Progenitor cell of endocrine pancreas (in vitro differentiated cells): ENCODE data around the gene MCRS1. TPM values are rescaled to one million over a fixed set of nuclear protein-coding genes. Genes with fewer than 3 reads are reported as not detected.
A peak's percentile ranks its signal among the peaks of the same experiment; 100 is the strongest.

Source experiments
- DNase-seq: peaks from one replicate; pipeline ENCODE4 v3.0.0; 2021; ENCODE audit warnings: low spot score; ENCODE audit not compliant: unreplicated experiment
- H3K27ac Mint-ChIP-seq: 2 replicates; pipeline ENCODE4 v1.8.0; 2021; ENCODE audit warnings: mild to moderate bottlenecking, moderate library complexity, mixed read lengths
- H3K27me3 Mint-ChIP-seq: 2 replicates; pipeline ENCODE4 v1.8.0; 2021; ENCODE audit warnings: mixed read lengths
- H3K36me3 Mint-ChIP-seq: 2 replicates; pipeline ENCODE4 v1.8.0; 2022; ENCODE audit warnings: mixed read lengths; ENCODE audit not compliant: insufficient read depth
- H3K4me1 Mint-ChIP-seq: 2 replicates; pipeline ENCODE4 v1.8.0; 2021; ENCODE audit warnings: low read depth, mixed read lengths
- H3K4me3 Mint-ChIP-seq: 2 replicates; pipeline ENCODE4 v1.8.0; 2021; ENCODE audit warnings: low read depth, mild to moderate bottlenecking, moderate library complexity, mixed read lengths
- H3K9me3 Mint-ChIP-seq: 2 replicates; pipeline ENCODE4 v1.8.0; 2021; ENCODE audit warnings: low read depth, mixed read lengths
- total RNA-seq: library from RNA; stranded (reverse); gene quantifications from 2 replicates; pipeline ENCODE4 v1.2.1, GENCODE V29; 2021
- TF ChIP-seq, protein P1 (sequence below): fragments of 200-600 bp; sonication (generic); IDR thresholded peaks from one replicate; pipeline ENCODE4 v1.5.0; 2021; ENCODE audit warnings: antibody characterized with exemption, mild to moderate bottlenecking; ENCODE audit not compliant: unreplicated experiment

MCRS1 gene
- total RNA-seq, 1 donor from 2014 or later: 92.6 TPM

DNA sequence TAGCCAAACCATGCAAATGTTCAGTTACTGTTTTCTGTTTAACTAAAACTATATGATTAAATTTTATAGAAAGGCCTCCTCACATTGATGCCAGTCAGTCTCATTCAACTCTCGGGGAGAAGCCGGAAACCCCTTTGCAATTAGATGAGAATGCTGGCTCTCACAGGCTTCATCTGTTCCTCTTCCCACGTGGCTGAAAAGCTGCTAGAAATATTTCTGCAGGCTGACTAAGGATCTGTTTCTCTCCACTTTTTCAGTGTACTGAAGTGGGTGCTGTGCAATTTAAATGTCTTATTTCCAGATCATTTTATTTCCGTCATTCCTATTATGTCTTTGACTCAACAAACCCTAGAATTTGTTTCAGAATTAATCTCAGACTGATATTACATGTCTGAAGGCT is 46.6 kb downstream of the MCRS1 start:
- H3K27ac Mint-ChIP-seq: no peak overlapping the region
- no peak overlapping the region for H3K4me3 Mint-ChIP-seq
- DNase-seq: no peak
- no peaks in the 10 kb centered on the region for H3K9me3 Mint-ChIP-seq
- TF ChIP-seq, protein P1, sequence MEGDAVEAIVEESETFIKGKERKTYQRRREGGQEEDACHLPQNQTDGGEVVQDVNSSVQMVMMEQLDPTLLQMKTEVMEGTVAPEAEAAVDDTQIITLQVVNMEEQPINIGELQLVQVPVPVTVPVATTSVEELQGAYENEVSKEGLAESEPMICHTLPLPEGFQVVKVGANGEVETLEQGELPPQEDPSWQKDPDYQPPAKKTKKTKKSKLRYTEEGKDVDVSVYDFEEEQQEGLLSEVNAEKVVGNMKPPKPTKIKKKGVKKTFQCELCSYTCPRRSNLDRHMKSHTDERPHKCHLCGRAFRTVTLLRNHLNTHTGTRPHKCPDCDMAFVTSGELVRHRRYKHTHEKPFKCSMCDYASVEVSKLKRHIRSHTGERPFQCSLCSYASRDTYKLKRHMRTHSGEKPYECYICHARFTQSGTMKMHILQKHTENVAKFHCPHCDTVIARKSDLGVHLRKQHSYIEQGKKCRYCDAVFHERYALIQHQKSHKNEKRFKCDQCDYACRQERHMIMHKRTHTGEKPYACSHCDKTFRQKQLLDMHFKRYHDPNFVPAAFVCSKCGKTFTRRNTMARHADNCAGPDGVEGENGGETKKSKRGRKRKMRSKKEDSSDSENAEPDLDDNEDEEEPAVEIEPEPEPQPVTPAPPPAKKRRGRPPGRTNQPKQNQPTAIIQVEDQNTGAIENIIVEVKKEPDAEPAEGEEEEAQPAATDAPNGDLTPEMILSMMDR: no peak
- peaks cover 38% of the 10 kb centered on the region for H3K36me3 Mint-ChIP-seq
- peaks cover 22% of the 10 kb centered on the region for H3K4me1 Mint-ChIP-seq
- no peaks in the 10 kb centered on the region for H3K27me3 Mint-ChIP-seq

DNA sequence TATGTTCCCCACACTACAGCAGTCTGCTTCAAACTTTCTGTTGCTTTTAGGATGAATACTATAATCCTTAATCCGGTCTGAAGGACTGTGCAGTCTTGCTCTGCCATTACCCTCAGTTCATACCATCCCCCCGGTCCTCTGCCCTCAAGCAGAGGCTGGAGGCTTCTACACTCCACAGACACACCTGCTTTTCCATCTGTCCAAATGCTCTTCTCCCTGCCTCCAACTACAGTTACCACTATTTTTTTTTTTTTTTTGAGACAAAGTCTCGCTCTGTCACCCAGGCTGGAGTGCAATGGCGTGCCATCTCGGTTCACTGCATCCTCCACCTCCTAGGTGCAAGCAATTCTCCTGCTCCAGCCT is 48.4 kb downstream of the MCRS1 start:
- no peak overlapping the region for H3K4me3 Mint-ChIP-seq
- DNase-seq: no peak
- no peaks in the 10 kb centered on the region for H3K27me3 Mint-ChIP-seq
- TF ChIP-seq, protein P1: no peak
- H3K4me1 Mint-ChIP-seq: peaks cover 33% of the 10 kb centered on the region
- H3K36me3 Mint-ChIP-seq: peaks cover 25% of the 10 kb centered on the region
- H3K9me3 Mint-ChIP-seq: no peaks in the 10 kb centered on the region
- peak overlapping the region; percentile 80 for H3K27ac Mint-ChIP-seq

DNA sequence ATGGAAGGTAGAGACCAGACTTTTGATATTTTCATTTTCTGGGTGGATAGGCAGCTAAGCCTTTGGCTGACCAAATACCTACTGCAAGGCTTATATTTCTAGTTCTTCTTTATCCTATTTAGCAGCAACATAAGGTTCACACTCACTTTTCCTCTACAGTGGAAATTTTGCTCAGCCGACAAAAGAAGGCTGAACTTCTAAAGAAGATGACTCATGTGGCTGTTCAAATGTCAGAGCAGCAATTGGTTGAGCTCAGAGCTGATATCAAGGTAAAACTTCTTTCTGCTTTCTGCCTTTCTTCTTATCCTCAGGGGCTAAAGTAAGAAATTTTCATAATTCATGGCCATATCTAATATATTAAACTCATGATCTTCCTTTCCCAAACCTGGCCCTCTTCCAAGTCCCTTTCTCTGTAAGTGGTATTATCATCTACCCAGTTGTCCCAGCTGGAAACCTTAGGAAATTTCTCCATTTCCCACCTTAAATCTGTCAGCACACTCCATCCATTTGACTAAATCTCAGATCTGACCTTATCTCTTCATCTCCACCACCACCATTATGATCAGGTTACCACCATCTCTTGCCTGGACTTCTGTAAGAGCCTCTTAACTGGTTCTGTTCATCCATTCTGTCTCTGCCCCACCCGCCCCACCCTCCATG is 48.9 kb downstream of the MCRS1 start:
- peaks cover 25% of the 10 kb centered on the region for H3K36me3 Mint-ChIP-seq
- H3K27ac Mint-ChIP-seq: peak overlapping the region; percentile 75
- H3K4me3 Mint-ChIP-seq: no peak overlapping the region
- H3K27me3 Mint-ChIP-seq: no peaks in the 10 kb centered on the region
- DNase-seq: no peak
- TF ChIP-seq, protein P1: no peak
- H3K9me3 Mint-ChIP-seq: no peaks in the 10 kb centered on the region
- peaks cover 36% of the 10 kb centered on the region for H3K4me1 Mint-ChIP-seq

DNA sequence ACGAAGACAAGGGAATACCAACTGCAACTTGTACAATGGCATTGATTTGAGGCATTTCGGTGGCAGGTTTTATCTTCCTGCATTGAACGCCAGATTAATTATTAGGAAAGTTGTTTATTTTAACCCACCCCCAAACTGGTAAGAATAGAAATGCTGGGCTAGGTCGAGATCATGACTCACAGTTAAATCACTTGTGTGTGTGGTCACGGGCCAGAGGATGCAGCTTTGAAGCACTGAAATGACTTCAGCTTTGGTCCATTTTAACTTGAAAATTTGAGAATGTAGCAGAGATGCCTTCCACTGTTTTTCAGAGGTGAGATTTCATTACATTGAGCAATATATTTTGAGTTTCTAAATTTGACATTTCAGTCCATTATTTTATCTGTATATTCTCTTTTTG is 52.7 kb downstream of the MCRS1 start:
- H3K4me3 Mint-ChIP-seq: peak overlapping the region; percentile 51
- peaks cover 8% of the 10 kb centered on the region for H3K36me3 Mint-ChIP-seq
- DNase-seq: no peak
- H3K27me3 Mint-ChIP-seq: no peaks in the 10 kb centered on the region
- H3K27ac Mint-ChIP-seq: peak overlapping the region; percentile 85
- TF ChIP-seq, protein P1: no peak
- H3K4me1 Mint-ChIP-seq: peaks cover 44% of the 10 kb centered on the region
- no peaks in the 10 kb centered on the region for H3K9me3 Mint-ChIP-seq

DNA sequence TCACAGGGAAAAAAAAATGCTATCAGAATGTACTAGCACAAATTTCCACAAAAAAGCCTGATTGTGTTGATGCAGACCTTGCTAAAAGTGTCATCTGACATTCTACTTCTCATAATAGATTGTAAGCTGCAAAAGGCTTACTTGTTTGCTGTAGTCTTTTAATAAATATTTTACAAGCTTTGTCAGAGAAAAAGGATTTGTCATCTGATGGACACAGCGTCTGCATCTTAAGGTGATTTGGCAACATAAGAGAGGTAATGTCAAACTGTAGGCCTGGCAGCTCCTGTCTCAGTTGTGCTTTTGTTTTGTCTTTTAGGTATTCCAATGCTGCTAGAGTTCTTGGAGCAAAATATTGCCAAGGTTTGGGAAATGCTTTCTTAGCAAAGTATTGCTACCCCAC is 55.4 kb downstream of the MCRS1 start:
- Mint-ChIP-seq H3K4me3 (no peak overlapping the region), H3K36me3 (peaks cover 5% of the 10 kb centered on the region), H3K9me3 (no peaks in the 10 kb centered on the region), H3K4me1 (peaks cover 30% of the 10 kb centered on the region), H3K27me3 (no peaks in the 10 kb centered on the region), H3K27ac (peak overlapping the region; percentile 62)
- TF ChIP-seq, protein P1: no peak
- no peak for DNase-seq
